Measurements from ENCODE around the gene ABCG1. TPM values are rescaled to one million over a fixed set of nuclear protein-coding genes. Genes with fewer than 3 reads are reported as not detected.

Gene ABCG1
- total and polyA plus RNA-seq, 8 donors, result 3.1 to 65.9 (median 15.6) TPM

DNA sequence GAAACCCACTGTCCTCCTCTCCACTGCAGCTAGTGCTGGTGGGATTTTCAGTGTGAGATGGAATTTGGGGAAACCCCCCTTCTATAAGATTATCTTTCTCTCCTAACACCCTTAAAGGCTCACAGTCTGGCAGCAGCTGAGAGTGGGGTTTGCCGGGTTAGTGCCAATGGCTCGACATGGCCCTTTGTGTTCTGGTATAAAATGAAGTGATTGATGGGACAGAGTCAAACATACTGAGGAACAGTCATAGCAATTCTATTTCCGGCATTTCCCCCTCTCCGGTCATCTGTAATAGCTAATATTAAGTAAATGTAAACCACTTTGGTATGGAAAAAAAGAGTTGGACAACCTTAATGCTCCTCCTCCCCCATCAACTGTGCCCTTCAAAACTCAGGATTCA, 58.7 kb downstream of the ABCG1 start:
- intact Hi-C loops (cut with DNase I; ENCODE audit: low total_unique reads), result no loop called here
- no peaks in the 10 kb centered on the region for H3K9me3 ChIP-seq
- H3K27me3 ChIP-seq, result no peaks in the 10 kb centered on the region
- H3K36me3 ChIP-seq, result peaks cover 5 to 100% (median 95%) of the 10 kb centered on the region in 4 donors
- no peak overlapping the region for H3K4me3 ChIP-seq
- H3K4me1 ChIP-seq, result no peaks in the 10 kb centered on the region
- WGBS, 5 donors, result 62 to 78% (median 74%) methylated on average over 4 of the region's 4 CpGs
- no peak overlapping the region for H3K27ac ChIP-seq
- TF ChIP-seq, protein P1, sequence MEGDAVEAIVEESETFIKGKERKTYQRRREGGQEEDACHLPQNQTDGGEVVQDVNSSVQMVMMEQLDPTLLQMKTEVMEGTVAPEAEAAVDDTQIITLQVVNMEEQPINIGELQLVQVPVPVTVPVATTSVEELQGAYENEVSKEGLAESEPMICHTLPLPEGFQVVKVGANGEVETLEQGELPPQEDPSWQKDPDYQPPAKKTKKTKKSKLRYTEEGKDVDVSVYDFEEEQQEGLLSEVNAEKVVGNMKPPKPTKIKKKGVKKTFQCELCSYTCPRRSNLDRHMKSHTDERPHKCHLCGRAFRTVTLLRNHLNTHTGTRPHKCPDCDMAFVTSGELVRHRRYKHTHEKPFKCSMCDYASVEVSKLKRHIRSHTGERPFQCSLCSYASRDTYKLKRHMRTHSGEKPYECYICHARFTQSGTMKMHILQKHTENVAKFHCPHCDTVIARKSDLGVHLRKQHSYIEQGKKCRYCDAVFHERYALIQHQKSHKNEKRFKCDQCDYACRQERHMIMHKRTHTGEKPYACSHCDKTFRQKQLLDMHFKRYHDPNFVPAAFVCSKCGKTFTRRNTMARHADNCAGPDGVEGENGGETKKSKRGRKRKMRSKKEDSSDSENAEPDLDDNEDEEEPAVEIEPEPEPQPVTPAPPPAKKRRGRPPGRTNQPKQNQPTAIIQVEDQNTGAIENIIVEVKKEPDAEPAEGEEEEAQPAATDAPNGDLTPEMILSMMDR (IDR thresholded peaks at IDR 0.05), result no peak
- TF ChIP-seq EP300 (IDR thresholded peaks at IDR 0.05) (no peak), POLR2A (IDR thresholded peaks at IDR 0.05) (no peak), POLR2AphosphoS5 (IDR thresholded peaks at IDR 0.05) (no peak)
- no peak for DNase-seq

DNA sequence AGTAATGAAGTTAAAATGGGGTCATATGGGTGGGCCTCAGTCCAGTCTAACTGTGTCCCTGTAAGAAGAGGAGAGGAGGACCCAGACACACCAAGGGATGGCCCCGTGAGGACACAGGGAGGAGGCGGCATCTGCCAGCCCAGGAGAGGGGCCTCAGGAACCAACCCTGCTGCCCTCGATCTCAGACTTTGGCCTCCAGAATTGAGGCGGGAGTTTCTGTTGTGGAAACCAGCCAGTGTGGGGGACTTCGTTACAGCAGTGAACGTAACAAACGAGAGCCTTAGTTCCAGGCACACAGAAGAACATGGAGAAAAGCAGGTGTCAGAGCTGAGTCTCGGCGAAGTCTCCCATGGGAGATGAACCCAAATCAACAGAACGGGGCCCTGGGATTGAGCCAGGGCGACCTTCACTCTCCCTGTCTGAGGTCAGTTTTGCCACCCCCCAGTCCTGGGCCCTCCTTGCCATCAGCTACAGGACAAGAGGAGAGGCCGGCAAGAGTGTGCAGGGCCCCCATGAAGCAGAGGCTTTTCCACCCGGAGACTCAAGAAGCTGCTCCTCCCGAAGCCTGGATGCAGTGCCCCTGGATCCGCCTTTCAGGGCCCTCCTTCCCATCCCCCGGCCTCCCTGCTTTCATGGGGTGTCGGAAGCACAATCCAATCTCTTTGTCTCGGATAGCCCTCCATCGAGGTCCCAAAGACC, 59.7 kb downstream of the ABCG1 start:
- intact Hi-C loops (cut with DNase I; ENCODE audit: low total_unique reads), result no loop called here
- no peak for DNase-seq
- H3K4me1 ChIP-seq, result no peaks in the 10 kb centered on the region

DNA sequence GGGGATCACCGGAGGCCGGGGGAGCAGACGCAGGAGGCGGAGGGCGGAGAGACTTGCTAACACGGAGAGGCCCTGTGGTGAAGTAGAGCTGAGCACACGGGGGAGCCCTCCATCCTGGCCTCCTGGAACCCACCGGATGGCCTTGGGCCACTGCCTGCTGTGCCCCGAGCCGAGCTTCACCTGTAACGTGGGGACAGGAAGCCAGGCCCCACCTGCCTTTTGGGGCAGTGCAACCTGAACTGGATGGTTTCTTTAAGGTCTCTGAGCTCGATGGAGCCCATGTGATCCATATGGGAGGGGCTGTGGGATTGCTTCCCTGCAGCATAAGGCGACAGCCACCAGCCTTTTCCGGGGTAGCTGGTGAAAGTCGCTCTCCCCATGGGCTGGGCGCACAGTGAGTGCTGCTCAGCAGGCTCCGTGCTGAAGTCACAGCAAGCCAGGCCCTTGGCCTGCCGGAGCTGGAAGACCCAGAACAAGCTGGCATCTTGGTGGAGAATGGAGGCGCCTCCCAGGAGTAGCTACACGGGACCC, 60.5 kb downstream of the ABCG1 start:
- Histone ChIP-seq H3K36me3 (peaks cover 6 to 95% (median 90%) of the 10 kb centered on the region in 4 donors), H3K4me3 (no peak overlapping the region), H3K27ac (no peak overlapping the region), H3K27me3 (no peaks in the 10 kb centered on the region), H3K9me3 (no peaks in the 10 kb centered on the region), H3K4me1 (no peaks in the 10 kb centered on the region)
- TF ChIP-seq, protein P1 (IDR thresholded peaks at IDR 0.05), result no peak
- no peak for TF ChIP-seq POLR2AphosphoS5 (IDR thresholded peaks at IDR 0.05)
- TF ChIP-seq POLR2A (IDR thresholded peaks at IDR 0.05), result no peak
- no peak for TF ChIP-seq EP300 (IDR thresholded peaks at IDR 0.05)
- intact Hi-C loops (cut with DNase I; ENCODE audit: low total_unique reads), result no loop called here
- no peak for DNase-seq
- 85 to 90% (median 86%) methylated on average over 18 to 20 of the region's 20 CpGs for WGBS, 5 donors

More for the DNA sequence above, 59.7 kb downstream of the ABCG1 start:
- H3K4me3 ChIP-seq, result no peak overlapping the region
- H3K27ac ChIP-seq, result no peak overlapping the region
- WGBS, 5 donors, result 89 to 97% (median 92%) methylated on average over 17 to 19 of the region's 19 CpGs
- peaks cover 6 to 99% (median 94%) of the 10 kb centered on the region in 4 donors for H3K36me3 ChIP-seq
- TF ChIP-seq, protein P1 (IDR thresholded peaks at IDR 0.05), result no peak
- no peak for TF ChIP-seq POLR2AphosphoS5 (IDR thresholded peaks at IDR 0.05)
- no peak for TF ChIP-seq EP300 (IDR thresholded peaks at IDR 0.05)
- TF ChIP-seq POLR2A (IDR thresholded peaks at IDR 0.05), result no peak
- no peaks in the 10 kb centered on the region for H3K27me3 ChIP-seq
- H3K9me3 ChIP-seq, result no peaks in the 10 kb centered on the region

DNA sequence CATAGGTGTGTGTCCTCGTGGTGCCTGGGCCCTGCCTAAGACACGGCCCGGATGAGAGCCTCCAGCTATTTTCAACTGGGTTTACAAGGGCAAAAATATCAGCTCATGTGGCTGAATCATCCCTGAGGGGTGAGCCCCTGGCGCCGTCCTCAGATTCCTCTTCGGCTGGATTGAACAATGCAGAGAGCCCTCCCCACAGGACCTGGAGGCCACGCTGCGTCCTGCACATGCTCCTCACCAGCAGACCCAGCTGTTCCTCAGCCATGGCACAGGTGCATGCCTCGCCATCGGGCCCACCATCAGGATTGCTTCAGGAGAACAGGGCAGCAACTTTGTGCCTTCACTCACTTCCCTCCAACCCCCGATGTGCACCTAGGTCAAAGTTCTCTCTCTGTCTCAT, 60.9 kb downstream of the ABCG1 start:
- TF ChIP-seq POLR2AphosphoS5 (IDR thresholded peaks at IDR 0.05) (no peak), EP300 (IDR thresholded peaks at IDR 0.05) (no peak), POLR2A (IDR thresholded peaks at IDR 0.05) (no peak)
- TF ChIP-seq, protein P1 (IDR thresholded peaks at IDR 0.05), result no peak
- Histone ChIP-seq H3K4me3 (no peak overlapping the region), H3K27me3 (no peaks in the 10 kb centered on the region), H3K36me3 (peaks cover 6 to 95% (median 90%) of the 10 kb centered on the region in 4 donors), H3K9me3 (no peaks in the 10 kb centered on the region), H3K4me1 (no peaks in the 10 kb centered on the region), H3K27ac (no peak overlapping the region)
- intact Hi-C loops (cut with DNase I; ENCODE audit: low total_unique reads), result no loop called here
- DNase-seq, result no peak
- WGBS, 5 donors, result 87 to 93% (median 91%) methylated on average over 8 to 11 of the region's 11 CpGs

All from stomach (tissue), 9 donors.